ENCODE results near the gene ACRBP. TPM values are rescaled to one million over a fixed set of nuclear protein-coding genes. Genes with fewer than 3 reads are reported as not detected.

ACRBP gene
- total and polyA plus RNA-seq, 9 donors, result 0.30 to 2.9 (median 0.92) TPM

- TF ChIP-seq EP300 (IDR thresholded peaks at IDR 0.05) (no peak), CTCF (IDR thresholded peaks at IDR 0.05) (no peak), POLR2A (IDR thresholded peaks at IDR 0.05) (no peak)
- Histone ChIP-seq H3K36me3 (no peaks in the 10 kb centered on the region), H3K9me3 (no peaks in the 10 kb centered on the region), H3K4me1 (ENCODE audit: insufficient read depth) (no peaks in the 10 kb centered on the region), H3K27me3 (no peaks in the 10 kb centered on the region), H3K4me3 (no peak overlapping the region), H3K27ac (no peak overlapping the region)
- DNase-seq, result peak in 1 of 5 donors; percentile 25
- intact Hi-C loops (cut with DNase I), result loop anchor here in 1 of 4 donors (10.0 kb wide), 1 partner anchor 86 kb away; the partner anchor contains the start of gene NOP2
- whole genome bisulfite sequencing, 3 donors, result 71 to 79% (median 75%) methylated on average over 8 of the region's 8 CpGs
These were observed 3.6 kb upstream of the ACRBP start for GRCh38 chr12:6650832-6651231.

- H3K36me3 ChIP-seq, result no peaks in the 10 kb centered on the region
- 57 to 71% (median 70%) methylated on average over 28 of the region's 28 CpGs for WGBS, 3 donors
- no peak overlapping the region for H3K27ac ChIP-seq
- H3K9me3 ChIP-seq, result no peaks in the 10 kb centered on the region
- H3K4me1 ChIP-seq (ENCODE audit: insufficient read depth), result no peaks in the 10 kb centered on the region
- peak overlapping the region; percentile 42 for H3K4me3 ChIP-seq
- intact Hi-C loops (cut with DNase I), result loop anchor here in 2 of 4 donors (10.0 kb wide), 2 partner anchors 58 to 82 kb away; partner anchors contain the start of genes NOP2 (in 1 of the 2) and PIANP (in 1 of the 2)
- no peak for DNase-seq
- no peaks in the 10 kb centered on the region for H3K27me3 ChIP-seq
- no peak for TF ChIP-seq POLR2A (IDR thresholded peaks at IDR 0.05)
These were observed 753 bp downstream of the ACRBP start for GRCh38 chr12:6646276-6647082.

- intact Hi-C loops (cut with DNase I), result loop anchor here in 2 of 4 donors (10.0 kb wide), 2 partner anchors 60 to 80 kb away; partner anchors contain the start of genes NOP2 (in 1 of the 2) and PIANP (in 1 of the 2)
- Histone ChIP-seq H3K9me3 (no peaks in the 10 kb centered on the region), H3K4me3 (no peak overlapping the region), H3K27ac (no peak overlapping the region), H3K36me3 (no peaks in the 10 kb centered on the region), H3K27me3 (no peaks in the 10 kb centered on the region), H3K4me1 (ENCODE audit: insufficient read depth) (no peaks in the 10 kb centered on the region)
- TF ChIP-seq POLR2A (IDR thresholded peaks at IDR 0.05) (no peak), CTCF (IDR thresholded peaks at IDR 0.05) (no peak), EP300 (IDR thresholded peaks at IDR 0.05) (no peak)
- WGBS, 3 donors, result 15 to 17% (median 16%) methylated on average over 5 of the region's 5 CpGs
- peak in 3 of 5 donors; percentile 28 to 57 (median 51) for DNase-seq
These were observed 2.3 kb downstream of the ACRBP start for GRCh38 chr12:6644903-6645302.

GRCh38 chr12:6644257-6644596 lies 3.0 kb downstream of the ACRBP start:
- no peak for DNase-seq
- Histone ChIP-seq H3K9me3 (no peaks in the 10 kb centered on the region), H3K4me3 (no peak overlapping the region), H3K27me3 (no peaks in the 10 kb centered on the region), H3K36me3 (no peaks in the 10 kb centered on the region), H3K4me1 (ENCODE audit: insufficient read depth) (no peaks in the 10 kb centered on the region), H3K27ac (no peak overlapping the region)
- intact Hi-C loops (cut with DNase I), result loop anchor here in 2 of 4 donors (10.0 kb wide), 2 partner anchors 61 to 79 kb away; partner anchors contain the start of genes NOP2 (in 1 of the 2) and PIANP (in 1 of the 2)
- WGBS, 3 donors, result 62 to 70% (median 64%) methylated on average over 6 of the region's 6 CpGs
- TF ChIP-seq CTCF (IDR thresholded peaks at IDR 0.05) (no peak), POLR2A (IDR thresholded peaks at IDR 0.05) (no peak), EP300 (IDR thresholded peaks at IDR 0.05) (no peak)

All from ovary (tissue), 9 donors.